Measurements from ENCODE around the gene HABP4.

DNA sequence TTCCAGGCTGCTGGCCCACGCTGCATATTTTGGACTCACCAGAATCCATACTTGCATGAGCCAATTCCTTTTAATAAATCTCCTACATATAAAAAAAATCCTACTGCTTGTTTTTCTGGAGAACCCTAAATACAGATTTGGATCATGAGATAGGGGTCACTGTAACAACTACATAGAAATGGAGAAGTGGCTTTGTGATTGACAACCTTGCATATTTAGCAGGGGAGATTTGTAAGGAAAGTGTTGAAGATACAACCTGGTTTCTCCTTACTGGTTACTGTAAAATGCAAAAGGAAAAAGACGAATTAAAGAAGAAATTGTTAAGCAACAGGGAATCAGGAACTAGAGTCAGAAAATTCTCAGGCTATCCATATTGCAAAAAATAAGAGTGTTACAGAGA lies 74.8 kb downstream of the HABP4 start:
- TF ChIP-seq POLR2AphosphoS5 (IDR thresholded peaks at IDR 0.05; ENCODE audit: low read depth): no peak
- TF ChIP-seq, protein P1, sequence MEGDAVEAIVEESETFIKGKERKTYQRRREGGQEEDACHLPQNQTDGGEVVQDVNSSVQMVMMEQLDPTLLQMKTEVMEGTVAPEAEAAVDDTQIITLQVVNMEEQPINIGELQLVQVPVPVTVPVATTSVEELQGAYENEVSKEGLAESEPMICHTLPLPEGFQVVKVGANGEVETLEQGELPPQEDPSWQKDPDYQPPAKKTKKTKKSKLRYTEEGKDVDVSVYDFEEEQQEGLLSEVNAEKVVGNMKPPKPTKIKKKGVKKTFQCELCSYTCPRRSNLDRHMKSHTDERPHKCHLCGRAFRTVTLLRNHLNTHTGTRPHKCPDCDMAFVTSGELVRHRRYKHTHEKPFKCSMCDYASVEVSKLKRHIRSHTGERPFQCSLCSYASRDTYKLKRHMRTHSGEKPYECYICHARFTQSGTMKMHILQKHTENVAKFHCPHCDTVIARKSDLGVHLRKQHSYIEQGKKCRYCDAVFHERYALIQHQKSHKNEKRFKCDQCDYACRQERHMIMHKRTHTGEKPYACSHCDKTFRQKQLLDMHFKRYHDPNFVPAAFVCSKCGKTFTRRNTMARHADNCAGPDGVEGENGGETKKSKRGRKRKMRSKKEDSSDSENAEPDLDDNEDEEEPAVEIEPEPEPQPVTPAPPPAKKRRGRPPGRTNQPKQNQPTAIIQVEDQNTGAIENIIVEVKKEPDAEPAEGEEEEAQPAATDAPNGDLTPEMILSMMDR (IDR thresholded peaks at IDR 0.05; ENCODE audit: insufficient read depth, low read length): no peak
- TF ChIP-seq, protein P2, sequence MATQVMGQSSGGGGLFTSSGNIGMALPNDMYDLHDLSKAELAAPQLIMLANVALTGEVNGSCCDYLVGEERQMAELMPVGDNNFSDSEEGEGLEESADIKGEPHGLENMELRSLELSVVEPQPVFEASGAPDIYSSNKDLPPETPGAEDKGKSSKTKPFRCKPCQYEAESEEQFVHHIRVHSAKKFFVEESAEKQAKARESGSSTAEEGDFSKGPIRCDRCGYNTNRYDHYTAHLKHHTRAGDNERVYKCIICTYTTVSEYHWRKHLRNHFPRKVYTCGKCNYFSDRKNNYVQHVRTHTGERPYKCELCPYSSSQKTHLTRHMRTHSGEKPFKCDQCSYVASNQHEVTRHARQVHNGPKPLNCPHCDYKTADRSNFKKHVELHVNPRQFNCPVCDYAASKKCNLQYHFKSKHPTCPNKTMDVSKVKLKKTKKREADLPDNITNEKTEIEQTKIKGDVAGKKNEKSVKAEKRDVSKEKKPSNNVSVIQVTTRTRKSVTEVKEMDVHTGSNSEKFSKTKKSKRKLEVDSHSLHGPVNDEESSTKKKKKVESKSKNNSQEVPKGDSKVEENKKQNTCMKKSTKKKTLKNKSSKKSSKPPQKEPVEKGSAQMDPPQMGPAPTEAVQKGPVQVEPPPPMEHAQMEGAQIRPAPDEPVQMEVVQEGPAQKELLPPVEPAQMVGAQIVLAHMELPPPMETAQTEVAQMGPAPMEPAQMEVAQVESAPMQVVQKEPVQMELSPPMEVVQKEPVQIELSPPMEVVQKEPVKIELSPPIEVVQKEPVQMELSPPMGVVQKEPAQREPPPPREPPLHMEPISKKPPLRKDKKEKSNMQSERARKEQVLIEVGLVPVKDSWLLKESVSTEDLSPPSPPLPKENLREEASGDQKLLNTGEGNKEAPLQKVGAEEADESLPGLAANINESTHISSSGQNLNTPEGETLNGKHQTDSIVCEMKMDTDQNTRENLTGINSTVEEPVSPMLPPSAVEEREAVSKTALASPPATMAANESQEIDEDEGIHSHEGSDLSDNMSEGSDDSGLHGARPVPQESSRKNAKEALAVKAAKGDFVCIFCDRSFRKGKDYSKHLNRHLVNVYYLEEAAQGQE (IDR thresholded peaks at IDR 0.05; ENCODE audit: insufficient replicate concordance, low read depth): no peak
- TF ChIP-seq SPI1 (IDR thresholded peaks at IDR 0.05; ENCODE audit: borderline replicate concordance, low read depth): peak; percentile 65; the same call in 1 of the 2 replicates
